DND-41 (cell line): ENCODE data around the gene RILPL2.
"Not testable (repeated sequence)": the region's sequence is repeated elsewhere in the genome, so short reads cannot be mapped to it uniquely, and the experiment has no call there.

ENCODE experiments used
- ATAC-seq: fragments of 200-7000 bp; cut with Tn5 transposase; 3 replicates; pipeline ENCODE4 v1.9.1; 2021; ENCODE audit warnings: low read depth; ENCODE audit not compliant: insufficient read depth
- DNase-seq: peaks from one replicate; pipeline ENCODE4 v3.0.0-alpha.2; 2020
- H2AFZ ChIP-seq: 2 replicates; pipeline ENCODE4 v1.6.0; 2012; ENCODE audit warnings: low read depth, low read length
- H3K27ac ChIP-seq: 2 replicates; pipeline ENCODE4 v1.5.1; 2012; ENCODE audit warnings: low read length, inconsistent platforms
- H3K27me3 ChIP-seq: fragments of 200-600 bp; sonication (generic); 2 replicates; pipeline ENCODE4 v1.6.0; 2012; ENCODE audit warnings: low read length, mild to moderate bottlenecking, inconsistent platforms; ENCODE audit not compliant: insufficient read depth, poor library complexity
- H3K36me3 ChIP-seq: 2 replicates; pipeline ENCODE4 v1.5.1; 2012; ENCODE audit warnings: low read length, inconsistent platforms; ENCODE audit not compliant: insufficient read depth
- H3K4me1 ChIP-seq: 2 replicates; pipeline ENCODE4 v1.5.1; 2012; ENCODE audit warnings: mild to moderate bottlenecking, low read length; ENCODE audit not compliant: insufficient read depth
- H3K4me2 ChIP-seq: 2 replicates; pipeline ENCODE4 v1.6.0; 2012; ENCODE audit warnings: mild to moderate bottlenecking, moderate library complexity, low read length, inconsistent platforms; ENCODE audit not compliant: insufficient read depth
- H3K4me3 ChIP-seq, 2 experiments: fragments of 200-600 bp in 1 of 2; shearing (Covaris generic) in 1 of 2; 2 replicates each; pipeline ENCODE4 v1.5.1; 2012 to 2016; ENCODE audit warnings: inconsistent platforms in 2 of 2, low read length in 2 of 2, mild to moderate bottlenecking in 2 of 2, low read depth in 1 of 2, moderate library complexity in 1 of 2
- H3K79me2 ChIP-seq: 2 replicates; pipeline ENCODE4 v1.6.0; 2012; ENCODE audit warnings: low read length, inconsistent platforms; ENCODE audit not compliant: insufficient read depth
- H3K9ac ChIP-seq: 2 replicates; pipeline ENCODE4 v1.6.0; 2012; ENCODE audit warnings: low read depth, mild to moderate bottlenecking, inconsistent platforms, low read length, moderate library complexity
- H3K9me3 ChIP-seq: 2 replicates; pipeline ENCODE4 v1.5.1; 2012; ENCODE audit warnings: low read length, moderate library complexity, mild to moderate bottlenecking, inconsistent platforms; ENCODE audit not compliant: insufficient read depth, severe bottlenecking
- H4K20me1 ChIP-seq: 2 replicates; pipeline ENCODE4 v1.6.0; 2012; ENCODE audit warnings: low read length; ENCODE audit not compliant: insufficient read depth
- CTCF ChIP-seq: IDR thresholded peaks from 2 replicates; pipeline ENCODE4 v1.5.1; 2012; ENCODE audit warnings: borderline replicate concordance, low read length, moderate library complexity, mild to moderate bottlenecking; ENCODE audit not compliant: poor library complexity, severe bottlenecking; ENCODE audit errors: extremely low read depth
- EZH2 ChIP-seq: IDR thresholded peaks from 3 replicates; pipeline ENCODE4 v1.6.1; 2012; ENCODE audit warnings: borderline replicate concordance, low read depth, mild to moderate bottlenecking, moderate library complexity, low read length, inconsistent platforms; ENCODE audit not compliant: severe bottlenecking

RILPL2 gene

DNA sequence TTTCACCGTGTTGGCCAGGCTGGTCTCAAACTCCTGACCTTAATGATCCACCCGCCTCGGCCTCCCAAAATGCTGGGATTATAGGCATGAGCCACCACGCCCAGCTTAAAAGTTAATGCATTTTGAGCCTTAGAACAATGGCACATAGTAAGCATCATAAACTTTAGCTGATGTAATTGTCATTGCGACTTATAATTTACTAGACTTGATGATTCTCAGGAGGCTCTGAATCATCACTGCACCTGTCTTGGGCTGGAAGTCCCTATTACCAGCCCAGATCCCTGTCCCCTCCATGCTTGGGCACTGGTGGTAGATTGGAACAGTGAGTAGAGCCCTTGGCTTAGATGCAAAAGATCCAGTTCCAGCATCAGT, 26.5 kb downstream of the RILPL2 start:
- peaks cover 32% of the 10 kb centered on the region for H3K36me3 ChIP-seq
- no peak overlapping the region for H3K27ac ChIP-seq
- no peaks in the 10 kb centered on the region for H3K9me3 ChIP-seq
- no peak overlapping the region for H3K9ac ChIP-seq
- ATAC-seq (peak; percentile 32; the same call in 1 of the 3 replicates), DNase-seq (no peak)
- H3K4me1 ChIP-seq: no peaks in the 10 kb centered on the region
- no peak overlapping the region for H2AFZ ChIP-seq
- no peaks in the 10 kb centered on the region for H3K27me3 ChIP-seq
- H3K4me2 ChIP-seq: no peak overlapping the region
- no peaks in the 10 kb centered on the region for H4K20me1 ChIP-seq
- H3K4me3 ChIP-seq: no peak overlapping the region
- TF ChIP-seq CTCF (no peak), EZH2 (no peak)
- no peaks in the 10 kb centered on the region for H3K79me2 ChIP-seq

GRCh38 chr12:123409284-123410040, 27.0 kb downstream of the RILPL2 start:
- not testable (repeated sequence) for DNase-seq, H3K79me2 ChIP-seq, H3K27me3 ChIP-seq, H3K9me3 ChIP-seq, H2AFZ ChIP-seq, ATAC-seq, H3K27ac ChIP-seq, H3K4me2 ChIP-seq, H3K9ac ChIP-seq, H3K4me3 ChIP-seq, H4K20me1 ChIP-seq, H3K4me1 ChIP-seq
- H3K36me3 ChIP-seq: peaks cover 37% of the 10 kb centered on the region

GRCh38 chr12:123408619-123409018, 27.9 kb downstream of the RILPL2 start:
- DNase-seq, H3K9me3 ChIP-seq, H3K27ac ChIP-seq, ATAC-seq, H3K4me3 ChIP-seq, H3K79me2 ChIP-seq, H3K9ac ChIP-seq, H3K27me3 ChIP-seq, H3K4me1 ChIP-seq, H2AFZ ChIP-seq, H3K4me2 ChIP-seq: not testable (repeated sequence)
- Histone ChIP-seq H3K36me3 (peaks cover 46% of the 10 kb centered on the region), H4K20me1 (peaks cover 10% of the 10 kb centered on the region; the same call in 1 of the 2 replicates)

- not testable (repeated sequence) for ATAC-seq, H3K4me2 ChIP-seq, H3K27me3 ChIP-seq, DNase-seq, H2AFZ ChIP-seq, H3K9me3 ChIP-seq, H3K4me1 ChIP-seq, H3K79me2 ChIP-seq, H3K4me3 ChIP-seq, H3K9ac ChIP-seq, H3K27ac ChIP-seq
- peaks cover 15% of the 10 kb centered on the region; the same call in 1 of the 2 replicates for H4K20me1 ChIP-seq
- H3K36me3 ChIP-seq: peaks cover 52% of the 10 kb centered on the region
Observed at GRCh38 chr12:123407934-123408333, 28.6 kb downstream of the RILPL2 start.

DNA sequence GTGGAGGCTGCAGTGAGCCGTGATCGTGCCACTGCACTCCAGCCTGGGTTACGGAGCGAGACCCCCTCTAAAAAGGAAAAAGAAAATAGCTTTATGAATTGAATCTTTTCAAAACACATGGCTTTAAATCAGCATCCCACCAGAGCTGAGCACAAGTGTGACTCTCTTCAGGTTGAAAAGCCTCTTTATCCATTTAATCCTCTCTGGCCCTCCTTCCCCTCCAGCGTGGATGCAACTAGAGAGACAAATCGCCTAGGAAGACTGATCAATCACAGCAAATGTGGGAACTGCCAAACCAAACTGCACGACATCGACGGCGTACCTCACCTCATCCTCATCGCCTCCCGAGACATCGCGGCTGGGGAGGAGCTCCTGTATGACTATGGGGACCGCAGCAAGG, 29.2 kb downstream of the RILPL2 start:
- not testable (repeated sequence) for H3K27me3 ChIP-seq, ATAC-seq, DNase-seq, H3K4me3 ChIP-seq, H3K9ac ChIP-seq, H3K9me3 ChIP-seq, H3K4me1 ChIP-seq, H2AFZ ChIP-seq, H3K4me2 ChIP-seq, H3K27ac ChIP-seq
- H3K79me2 ChIP-seq: peaks cover 13% of the 10 kb centered on the region
- peaks cover 20% of the 10 kb centered on the region for H4K20me1 ChIP-seq
- H3K36me3 ChIP-seq: peaks cover 59% of the 10 kb centered on the region
